Measurements from ENCODE around the gene RPS6KA5. TPM values are rescaled to one million over a fixed set of nuclear protein-coding genes. Genes with fewer than 3 reads are reported as not detected.
"Not testable (repeated sequence)": the region's sequence is repeated elsewhere in the genome, so short reads cannot be mapped to it uniquely, and the experiment has no call there.

RPS6KA5 gene
- total and polyA plus RNA-seq, 5 donors, result 2.0 to 15.5 (median 11.5) TPM

DNA sequence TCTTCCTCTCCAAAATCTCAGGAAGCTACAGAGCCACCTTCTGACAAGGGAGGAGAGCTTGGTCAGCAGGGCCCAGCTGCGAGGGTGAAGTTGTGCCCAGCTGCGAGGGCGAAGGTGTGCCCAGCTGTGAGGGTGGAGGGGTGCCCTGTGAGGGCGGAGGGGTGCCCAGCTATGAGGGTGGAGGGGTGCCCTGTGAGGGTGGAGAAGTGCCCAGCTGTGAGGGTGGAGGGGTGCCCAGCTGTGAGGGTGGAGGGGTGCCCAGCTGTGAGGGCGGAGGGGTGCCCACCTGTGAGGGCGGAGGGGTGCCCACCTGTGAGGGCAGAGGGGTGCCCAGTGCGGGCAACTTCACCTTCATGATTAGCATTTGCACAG lies 223.8 kb downstream of the RPS6KA5 start:
- intact Hi-C loops (cut with DNase I), result no loop called here
- DNase-seq, result no peak
- 92% methylated on average over 7 of the region's 7 CpGs for WGBS

DNA sequence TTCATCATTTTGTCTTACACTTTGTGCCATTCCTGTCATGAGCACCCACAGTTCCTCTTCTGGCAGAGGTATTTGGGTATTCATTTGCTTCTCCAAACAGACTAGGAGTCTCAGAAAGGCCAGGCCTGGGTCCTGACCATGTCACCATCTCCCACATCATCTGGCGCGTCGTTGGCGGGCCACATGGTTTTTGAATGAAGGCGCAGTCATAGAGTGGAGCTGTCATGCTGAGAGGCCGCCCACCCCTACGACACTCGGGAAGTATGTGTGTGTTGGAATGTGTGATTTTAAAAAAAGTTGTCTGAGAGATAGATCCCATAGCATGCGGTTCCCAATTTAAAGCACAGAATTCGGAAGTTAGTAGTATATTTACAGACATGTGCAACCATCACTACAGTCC lies 228.6 kb downstream of the RPS6KA5 start:
- WGBS, result 73% methylated on average over 10 of the region's 10 CpGs
- H3K27me3 ChIP-seq (ENCODE audit: control insufficient read depth, insufficient read depth), result no peaks in the 10 kb centered on the region
- H3K4me3 ChIP-seq (ENCODE audit: low read length), result no peak overlapping the region
- no peak overlapping the region for H3K27ac ChIP-seq (ENCODE audit: low read length)
- DNase-seq (no peak), ATAC-seq (no peak)
- intact Hi-C loops (cut with DNase I), result no loop called here
- H3K9me3 ChIP-seq (ENCODE audit: control insufficient read depth, low read length), result no peaks in the 10 kb centered on the region
- H3K4me1 ChIP-seq (ENCODE audit: control insufficient read depth, insufficient read depth, low read length), result no peaks in the 10 kb centered on the region

More for the DNA sequence above, 223.8 kb downstream of the RPS6KA5 start:
- H3K9me3 ChIP-seq (ENCODE audit: control insufficient read depth, low read length), result no peaks in the 10 kb centered on the region
- no peaks in the 10 kb centered on the region for H3K27me3 ChIP-seq (ENCODE audit: control insufficient read depth, insufficient read depth)
- ATAC-seq, result no peak
- H3K4me1 ChIP-seq (ENCODE audit: control insufficient read depth, insufficient read depth, low read length), result no peaks in the 10 kb centered on the region
- no peak overlapping the region for H3K27ac ChIP-seq (ENCODE audit: low read length)
- no peak overlapping the region for H3K4me3 ChIP-seq (ENCODE audit: low read length)

DNA sequence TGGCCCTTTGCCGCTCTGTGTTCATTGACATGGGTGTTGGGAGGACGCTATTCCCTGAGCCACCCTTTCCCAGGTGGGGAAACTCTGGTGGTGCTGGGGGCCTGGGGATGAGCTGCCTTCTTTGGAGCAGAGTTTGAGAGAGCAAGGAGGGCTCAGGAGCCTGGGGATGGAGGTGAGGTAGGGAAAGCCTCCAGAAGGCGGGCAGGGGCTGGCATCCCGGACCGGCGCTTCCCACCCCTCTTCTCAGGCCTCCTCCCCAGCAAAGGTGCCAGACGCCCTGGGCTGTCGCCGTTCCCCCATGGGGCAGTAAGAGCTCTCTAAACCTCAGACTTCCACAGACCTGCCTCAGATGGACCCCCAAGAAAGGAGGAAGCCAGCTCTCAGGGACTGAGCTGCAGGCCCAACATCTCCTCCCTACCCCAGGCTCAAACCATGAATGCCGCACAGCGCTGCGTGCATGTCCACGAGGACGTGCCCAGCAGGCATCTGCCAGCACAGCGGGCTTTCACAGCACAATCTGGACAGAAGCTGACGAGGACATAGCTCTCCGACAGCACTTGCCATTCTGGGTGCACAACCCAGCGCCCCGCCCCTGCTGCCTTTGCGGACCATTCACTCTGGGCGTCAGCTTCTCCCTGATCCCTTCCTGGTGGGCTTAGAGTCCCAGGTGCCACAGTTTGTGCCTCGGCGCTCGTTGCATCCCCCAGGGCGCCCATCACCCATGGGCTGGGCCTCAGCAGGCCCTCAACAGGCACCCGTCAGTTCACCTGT lies 229.3 kb downstream of the RPS6KA5 start:
- intact Hi-C loops (cut with DNase I), result no loop called here
- Histone ChIP-seq H3K4me3 (ENCODE audit: low read length) (no peak overlapping the region), H3K27ac (ENCODE audit: low read length) (no peak overlapping the region), H3K9me3 (ENCODE audit: control insufficient read depth, low read length) (no peaks in the 10 kb centered on the region), H3K4me1 (ENCODE audit: control insufficient read depth, insufficient read depth, low read length) (no peaks in the 10 kb centered on the region), H3K27me3 (ENCODE audit: control insufficient read depth, insufficient read depth) (no peaks in the 10 kb centered on the region)
- no peak for ATAC-seq
- DNase-seq, result no peak
- WGBS, result 92% methylated on average over 26 of the region's 26 CpGs

DNA sequence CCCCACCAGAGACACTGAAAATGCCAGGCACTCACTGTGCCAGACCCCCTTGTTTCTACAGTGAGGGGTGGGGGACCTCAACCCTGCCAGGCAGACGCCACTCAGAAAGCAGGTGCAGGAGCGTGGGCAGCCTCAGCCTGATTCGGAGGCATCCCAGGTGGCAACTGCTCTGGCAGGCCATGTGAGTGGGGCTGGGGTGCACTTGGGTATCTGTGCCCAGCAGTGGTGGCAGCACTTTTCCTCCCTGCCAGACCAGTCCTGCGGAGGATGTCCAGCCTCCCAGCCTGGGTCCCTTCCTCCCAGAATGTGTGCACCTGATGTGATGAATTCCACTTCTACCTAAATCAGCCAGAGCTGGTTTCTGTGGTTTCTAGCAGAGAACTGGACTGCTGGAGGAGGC lies 230.8 kb downstream of the RPS6KA5 start:
- intact Hi-C loops (cut with DNase I), result no loop called here
- Histone ChIP-seq H3K27ac (ENCODE audit: low read length) (no peak overlapping the region), H3K27me3 (ENCODE audit: control insufficient read depth, insufficient read depth) (no peaks in the 10 kb centered on the region), H3K4me1 (ENCODE audit: control insufficient read depth, insufficient read depth, low read length) (no peaks in the 10 kb centered on the region), H3K9me3 (ENCODE audit: control insufficient read depth, low read length) (no peaks in the 10 kb centered on the region), H3K4me3 (ENCODE audit: low read length) (no peak overlapping the region)
- no peak for ATAC-seq
- DNase-seq, result no peak
- WGBS, result 93% methylated on average over 4 of the region's 4 CpGs

DNA sequence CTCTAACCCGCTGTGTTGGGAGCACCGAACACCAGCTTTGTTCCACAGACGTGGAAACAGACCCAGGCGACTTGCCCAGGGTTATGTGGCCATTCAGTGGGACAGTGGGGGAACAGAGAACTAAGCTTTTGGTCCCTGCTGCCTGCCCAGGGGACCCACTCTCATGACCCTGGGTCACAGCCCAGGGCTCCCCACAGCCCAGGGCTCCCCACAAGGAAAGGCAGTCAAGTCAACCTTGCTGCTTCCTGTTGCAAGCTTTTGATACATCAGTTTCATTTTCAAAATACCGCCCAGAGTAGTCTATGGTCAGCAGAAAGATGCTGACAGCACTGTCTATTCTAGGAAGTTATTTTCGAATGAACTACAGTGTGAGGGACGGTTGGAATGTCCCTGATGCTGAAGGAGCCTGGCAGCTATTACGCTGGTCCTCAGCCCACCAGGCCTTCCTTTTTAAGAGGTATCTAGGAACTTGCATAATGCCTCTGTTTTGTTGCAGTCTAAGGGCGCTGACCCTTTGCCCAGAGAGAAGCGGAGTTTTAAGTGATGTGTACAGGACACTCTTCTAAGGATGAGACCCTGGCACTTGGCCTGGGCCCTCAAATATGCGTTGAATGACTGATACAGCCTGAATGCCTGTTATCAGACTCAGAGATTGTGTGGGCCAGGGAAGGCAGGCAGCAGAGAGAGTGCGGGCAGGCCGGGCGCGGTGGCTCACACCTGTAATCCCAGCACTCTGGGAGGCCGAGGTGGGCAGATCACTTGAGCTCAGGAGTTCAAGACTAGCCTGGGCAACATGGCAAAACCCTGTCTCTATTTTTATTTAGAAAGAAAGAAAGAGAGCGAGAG lies 231.6 kb downstream of the RPS6KA5 start:
- no peaks in the 10 kb centered on the region for H3K9me3 ChIP-seq (ENCODE audit: control insufficient read depth, low read length)
- ATAC-seq (peak; percentile 54 to 70), DNase-seq (no peak)
- WGBS, result 67% methylated on average over 17 of the region's 17 CpGs
- intact Hi-C loops (cut with DNase I), result no loop called here
- no peaks in the 10 kb centered on the region for H3K27me3 ChIP-seq (ENCODE audit: control insufficient read depth, insufficient read depth)
- no peaks in the 10 kb centered on the region for H3K4me1 ChIP-seq (ENCODE audit: control insufficient read depth, insufficient read depth, low read length)
- peak overlapping the region; percentile 89 for H3K27ac ChIP-seq (ENCODE audit: low read length)
- peak overlapping the region; percentile 36 for H3K4me3 ChIP-seq (ENCODE audit: low read length)

DNA sequence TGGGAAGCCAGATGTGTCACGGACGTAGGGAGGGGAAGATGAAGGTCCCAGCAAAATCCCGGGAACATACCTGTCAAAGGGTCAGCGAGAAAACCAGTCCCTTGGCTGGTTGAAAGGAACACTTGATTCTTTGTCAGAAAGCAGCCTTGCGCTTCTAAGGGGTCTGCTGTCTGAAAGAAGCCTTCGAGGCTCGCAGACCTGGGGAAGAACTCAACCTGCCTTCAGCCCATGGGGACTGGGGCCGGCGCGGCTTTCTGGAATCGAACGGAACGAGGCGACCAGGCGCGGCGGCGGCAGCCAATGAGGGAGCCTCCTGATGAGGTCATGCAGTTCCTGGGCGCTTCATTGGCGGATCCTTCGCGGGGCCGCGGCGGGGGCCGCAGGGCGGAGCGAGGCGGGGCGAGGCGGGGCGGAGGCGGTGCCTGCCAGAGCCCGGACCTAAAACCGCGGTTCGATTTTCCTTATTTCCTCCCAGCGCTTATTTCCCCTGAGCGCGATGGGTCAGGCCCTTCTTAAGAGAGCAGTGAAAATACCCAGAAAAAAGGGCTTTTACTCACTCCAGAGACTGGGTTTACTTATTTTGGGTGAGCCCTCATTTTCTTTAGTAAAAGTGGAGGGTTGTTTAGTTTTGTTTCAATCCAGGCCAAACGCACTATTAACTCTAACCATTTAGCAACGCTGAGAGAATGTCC lies 232.4 kb downstream of the RPS6KA5 start:
- WGBS, result 2% methylated on average over 42 of the region's 42 CpGs
- ATAC-seq, result peak; percentile 99
- DNase-seq, result peak; percentile 94 to 97 (median 97)
- H3K4me1 ChIP-seq (ENCODE audit: control insufficient read depth, insufficient read depth, low read length), result no peaks in the 10 kb centered on the region
- H3K9me3 ChIP-seq (ENCODE audit: control insufficient read depth, low read length), result no peaks in the 10 kb centered on the region
- no peaks in the 10 kb centered on the region for H3K27me3 ChIP-seq (ENCODE audit: control insufficient read depth, insufficient read depth)
- intact Hi-C loops (cut with DNase I), result no loop called here
- H3K27ac ChIP-seq (ENCODE audit: low read length), result peak overlapping the region; percentile 89
- H3K4me3 ChIP-seq (ENCODE audit: low read length), result peak overlapping the region; percentile 36

DNA sequence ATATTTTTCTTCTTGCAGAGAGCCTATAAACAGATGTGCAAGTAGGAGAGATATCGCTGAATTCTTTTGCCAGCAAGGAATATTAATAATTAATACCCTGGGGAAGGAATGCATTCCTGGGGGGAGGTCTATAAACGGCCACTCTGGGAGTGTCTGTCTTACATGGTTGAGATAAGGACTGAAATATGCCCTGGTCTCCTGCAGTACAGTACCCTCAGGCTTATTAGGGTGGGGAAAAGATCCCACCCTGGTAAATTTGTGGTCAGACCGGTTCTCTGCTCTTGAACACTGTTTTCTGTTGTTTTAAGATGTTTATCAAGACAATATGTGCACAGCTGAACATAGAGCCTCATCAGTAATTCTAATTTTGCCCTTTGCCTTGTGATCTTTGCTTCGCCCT lies 236.9 kb downstream of the RPS6KA5 start:
- H3K4me3 ChIP-seq (ENCODE audit: low read length); H3K4me1 ChIP-seq (ENCODE audit: control insufficient read depth, insufficient read depth, low read length); H3K27ac ChIP-seq (ENCODE audit: low read length); H3K27me3 ChIP-seq (ENCODE audit: control insufficient read depth, insufficient read depth); ATAC-seq; DNase-seq; intact Hi-C loops (cut with DNase I); H3K9me3 ChIP-seq (ENCODE audit: control insufficient read depth, low read length): not testable (repeated sequence)
- 71% methylated on average over 4 of the region's 4 CpGs for WGBS

DNA sequence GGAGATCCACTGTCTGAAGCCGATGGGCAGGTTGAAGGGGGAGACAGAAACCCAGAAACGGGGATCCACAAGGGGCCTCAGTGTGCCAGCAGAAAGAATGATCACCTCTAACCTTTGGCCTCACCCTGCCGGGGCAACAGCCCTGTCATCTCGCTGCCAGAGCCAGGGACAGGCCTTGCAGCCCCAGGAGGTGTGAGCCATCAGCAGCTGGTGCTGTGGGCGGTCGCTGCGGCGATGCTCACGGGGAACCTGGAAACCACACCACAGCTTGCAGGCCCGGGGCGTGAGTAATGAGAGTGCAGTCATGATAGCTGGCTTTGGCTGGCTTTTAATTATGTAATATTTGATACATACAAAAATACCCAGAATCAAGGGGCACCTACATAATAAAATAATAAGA lies 239.5 kb downstream of the RPS6KA5 start:
- no peaks in the 10 kb centered on the region for H3K9me3 ChIP-seq (ENCODE audit: control insufficient read depth, low read length)
- WGBS, result 58% methylated on average over 11 of the region's 11 CpGs
- ATAC-seq, result no peak
- H3K27ac ChIP-seq (ENCODE audit: low read length), result no peak overlapping the region
- H3K4me3 ChIP-seq (ENCODE audit: low read length), result no peak overlapping the region
- H3K27me3 ChIP-seq (ENCODE audit: control insufficient read depth, insufficient read depth), result no peaks in the 10 kb centered on the region
- H3K4me1 ChIP-seq (ENCODE audit: control insufficient read depth, insufficient read depth, low read length), result no peaks in the 10 kb centered on the region
- DNase-seq, result no peak
- intact Hi-C loops (cut with DNase I), result no loop called here

DNA sequence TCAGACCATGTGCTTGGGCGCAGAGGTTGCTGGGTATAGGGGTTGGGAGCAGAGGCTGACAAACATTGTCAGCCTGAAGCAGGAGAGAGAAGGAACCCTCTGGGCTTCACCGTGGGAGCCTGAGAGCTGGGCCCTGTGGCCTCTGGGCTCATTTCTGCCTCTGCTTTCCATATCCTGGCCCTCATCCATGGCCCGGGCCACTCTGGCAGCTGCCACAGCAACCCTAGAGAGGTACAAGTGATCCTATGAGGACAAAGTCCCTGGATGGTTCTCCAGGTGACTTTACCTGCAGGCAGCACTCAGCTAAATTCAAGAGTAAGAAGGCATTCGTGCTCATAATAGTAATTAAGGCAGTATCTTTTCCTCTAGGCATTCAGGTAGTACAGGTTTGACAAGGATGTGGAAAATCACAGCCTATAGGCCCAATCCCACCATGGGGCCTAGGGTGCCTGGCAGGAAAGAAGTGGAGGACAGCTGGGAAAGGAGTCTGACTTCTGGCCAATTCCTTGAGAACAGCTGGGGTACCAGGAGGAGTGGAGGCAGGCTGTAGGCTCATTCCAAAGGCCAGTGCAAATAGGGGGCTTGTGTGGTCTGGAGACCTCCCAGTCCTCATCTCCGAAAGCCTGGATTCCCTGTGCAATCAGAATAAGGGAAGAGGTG lies 240.6 kb downstream of the RPS6KA5 start:
- no peak overlapping the region for H3K27ac ChIP-seq (ENCODE audit: low read length)
- H3K9me3 ChIP-seq (ENCODE audit: control insufficient read depth, low read length), result no peaks in the 10 kb centered on the region
- ATAC-seq, result no peak
- 90% methylated on average over 5 of the region's 5 CpGs for WGBS
- no peak for DNase-seq
- peaks cover 2% of the 10 kb centered on the region for H3K4me1 ChIP-seq (ENCODE audit: control insufficient read depth, insufficient read depth, low read length)
- no peak overlapping the region for H3K4me3 ChIP-seq (ENCODE audit: low read length)
- intact Hi-C loops (cut with DNase I), result loop anchor here in 1 of 4 donors (10.0 kb wide), 1 partner anchor 55 kb away; no protein-coding TSS in a partner anchor
- H3K27me3 ChIP-seq (ENCODE audit: control insufficient read depth, insufficient read depth), result no peaks in the 10 kb centered on the region

DNA sequence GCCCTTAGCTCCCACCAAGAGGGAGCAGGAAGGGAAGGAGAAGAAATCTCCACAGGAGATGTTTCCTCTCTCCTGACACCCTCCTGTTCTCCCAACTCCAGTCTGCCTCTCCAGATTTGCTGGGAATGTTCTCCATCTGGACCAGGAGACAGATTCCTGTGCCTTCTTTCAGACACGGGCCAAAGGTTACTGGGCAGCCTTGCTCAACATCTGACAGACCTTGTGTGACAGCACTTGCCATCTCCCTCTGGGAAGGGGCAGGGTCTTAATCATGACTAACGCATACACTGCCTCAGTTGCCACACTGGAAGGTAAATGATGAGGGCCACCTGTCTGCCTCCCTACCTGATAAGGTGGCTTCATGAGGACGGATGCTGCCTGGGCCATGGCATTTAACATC lies 241.7 kb downstream of the RPS6KA5 start:
- peaks cover 7% of the 10 kb centered on the region for H3K4me1 ChIP-seq (ENCODE audit: control insufficient read depth, insufficient read depth, low read length)
- no peak overlapping the region for H3K27ac ChIP-seq (ENCODE audit: low read length)
- DNase-seq (no peak), ATAC-seq (no peak)
- 77% methylated on average over 3 of the region's 3 CpGs for WGBS
- no peaks in the 10 kb centered on the region for H3K27me3 ChIP-seq (ENCODE audit: control insufficient read depth, insufficient read depth)
- H3K4me3 ChIP-seq (ENCODE audit: low read length), result no peak overlapping the region
- H3K9me3 ChIP-seq (ENCODE audit: control insufficient read depth, low read length), result no peaks in the 10 kb centered on the region
- intact Hi-C loops (cut with DNase I), result loop anchor here in 1 of 4 donors (10.0 kb wide), 1 partner anchor 54 kb away; no protein-coding TSS in a partner anchor

Data from right cardiac atrium (tissue), 5 donors.